ENCODE measurements around the gene NEUROG1.

The NEUROG1 gene

GRCh38 chr5:135553688-135554462 lies 18.1 kb upstream of the NEUROG1 start:
- Mint-ChIP-seq H3K4me3 (no peak overlapping the region), H3K9me3 (no peaks in the 10 kb centered on the region), H3K27ac (no peak overlapping the region), H3K4me1 (ENCODE audit: low read depth) (peaks cover 5% of the 10 kb centered on the region), H3K36me3 (ENCODE audit: low read depth) (no peaks in the 10 kb centered on the region), H3K27me3 (peaks cover 82% of the 10 kb centered on the region)
- intact Hi-C loops (cut with micrococcal nuclease): no loop called here

- Mint-ChIP-seq H3K4me1 (ENCODE audit: low read depth) (peaks cover 6% of the 10 kb centered on the region), H3K27me3 (peaks cover 86% of the 10 kb centered on the region), H3K9me3 (no peaks in the 10 kb centered on the region), H3K4me3 (no peak overlapping the region), H3K27ac (no peak overlapping the region), H3K36me3 (ENCODE audit: low read depth) (no peaks in the 10 kb centered on the region)
- intact Hi-C loops (cut with micrococcal nuclease): loop anchor here (1.0 kb wide), 1 partner anchor 86 kb away; no protein-coding TSS in a partner anchor
Observed at GRCh38 chr5:135551593-135552447, 16.1 kb upstream of the NEUROG1 start.

- peaks cover 14% of the 10 kb centered on the region for H3K4me1 Mint-ChIP-seq (ENCODE audit: low read depth)
- no peaks in the 10 kb centered on the region for H3K9me3 Mint-ChIP-seq
- H3K36me3 Mint-ChIP-seq (ENCODE audit: low read depth): peaks cover under 1% of the 10 kb centered on the region
- H3K27ac Mint-ChIP-seq: no peak overlapping the region
- H3K4me3 Mint-ChIP-seq: no peak overlapping the region
- intact Hi-C loops (cut with micrococcal nuclease): no loop called here
- peaks cover 93% of the 10 kb centered on the region for H3K27me3 Mint-ChIP-seq
Observed at GRCh38 chr5:135549413-135549812, 13.6 kb upstream of the NEUROG1 start.

- H3K27ac Mint-ChIP-seq: no peak overlapping the region
- peaks cover 27% of the 10 kb centered on the region for H3K4me1 Mint-ChIP-seq (ENCODE audit: low read depth)
- H3K9me3 Mint-ChIP-seq: no peaks in the 10 kb centered on the region
- peaks cover 5% of the 10 kb centered on the region for H3K36me3 Mint-ChIP-seq (ENCODE audit: low read depth)
- H3K27me3 Mint-ChIP-seq: peaks cover 96% of the 10 kb centered on the region
- no peak overlapping the region for H3K4me3 Mint-ChIP-seq
- intact Hi-C loops (cut with micrococcal nuclease): no loop called here
Observed at GRCh38 chr5:135547590-135548254, 12.0 kb upstream of the NEUROG1 start.

GRCh38 chr5:135546912-135547311 lies 11.1 kb upstream of the NEUROG1 start:
- Mint-ChIP-seq H3K9me3 (no peaks in the 10 kb centered on the region), H3K27ac (no peak overlapping the region), H3K27me3 (peaks cover 96% of the 10 kb centered on the region), H3K36me3 (ENCODE audit: low read depth) (peaks cover 5% of the 10 kb centered on the region), H3K4me1 (ENCODE audit: low read depth) (peaks cover 27% of the 10 kb centered on the region), H3K4me3 (no peak overlapping the region)
- intact Hi-C loops (cut with micrococcal nuclease): no loop called here

- H3K4me1 Mint-ChIP-seq (ENCODE audit: low read depth): peaks cover 31% of the 10 kb centered on the region
- H3K27ac Mint-ChIP-seq: no peak overlapping the region
- H3K27me3 Mint-ChIP-seq: peaks cover 100% of the 10 kb centered on the region
- intact Hi-C loops (cut with micrococcal nuclease): no loop called here
- H3K4me3 Mint-ChIP-seq: no peak overlapping the region
- H3K9me3 Mint-ChIP-seq: no peaks in the 10 kb centered on the region
- peaks cover 5% of the 10 kb centered on the region for H3K36me3 Mint-ChIP-seq (ENCODE audit: low read depth)
Observed at GRCh38 chr5:135546101-135546500, 10.3 kb upstream of the NEUROG1 start.

GRCh38 chr5:135545099-135545498 lies 9.3 kb upstream of the NEUROG1 start:
- Mint-ChIP-seq H3K27me3 (peaks cover 99% of the 10 kb centered on the region), H3K9me3 (no peaks in the 10 kb centered on the region)
- intact Hi-C loops (cut with micrococcal nuclease): no loop called here

GRCh38 chr5:135543485-135544304 lies 7.9 kb upstream of the NEUROG1 start:
- Mint-ChIP-seq H3K27ac (peak overlapping the region; percentile 71), H3K36me3 (ENCODE audit: low read depth) (peaks cover 5% of the 10 kb centered on the region), H3K9me3 (no peaks in the 10 kb centered on the region), H3K4me3 (peak overlapping the region; percentile 89), H3K4me1 (ENCODE audit: low read depth) (peaks cover 32% of the 10 kb centered on the region), H3K27me3 (peaks cover 99% of the 10 kb centered on the region)
- intact Hi-C loops (cut with micrococcal nuclease): no loop called here

More at GRCh38 chr5:135545099-135545498, 9.3 kb upstream of the NEUROG1 start:
- H3K27ac Mint-ChIP-seq: no peak overlapping the region
- H3K4me3 Mint-ChIP-seq: no peak overlapping the region
- peaks cover 5% of the 10 kb centered on the region for H3K36me3 Mint-ChIP-seq (ENCODE audit: low read depth)
- H3K4me1 Mint-ChIP-seq (ENCODE audit: low read depth): peaks cover 32% of the 10 kb centered on the region

GRCh38 chr5:135543001-135543484 lies 7.3 kb upstream of the NEUROG1 start:
- intact Hi-C loops (cut with micrococcal nuclease): no loop called here
- Mint-ChIP-seq H3K27ac (no peak overlapping the region), H3K4me1 (ENCODE audit: low read depth) (peaks cover 32% of the 10 kb centered on the region), H3K27me3 (peaks cover 99% of the 10 kb centered on the region), H3K4me3 (peak overlapping the region; percentile 89), H3K36me3 (ENCODE audit: low read depth) (peaks cover 5% of the 10 kb centered on the region), H3K9me3 (no peaks in the 10 kb centered on the region)

GRCh38 chr5:135541807-135542502 lies 6.2 kb upstream of the NEUROG1 start:
- intact Hi-C loops (cut with micrococcal nuclease): no loop called here
- H3K9me3 Mint-ChIP-seq: no peaks in the 10 kb centered on the region
- H3K36me3 Mint-ChIP-seq (ENCODE audit: low read depth): peaks cover 5% of the 10 kb centered on the region
- peaks cover 99% of the 10 kb centered on the region for H3K27me3 Mint-ChIP-seq
- H3K27ac Mint-ChIP-seq: no peak overlapping the region
- H3K4me1 Mint-ChIP-seq (ENCODE audit: low read depth): peaks cover 32% of the 10 kb centered on the region
- no peak overlapping the region for H3K4me3 Mint-ChIP-seq

- Mint-ChIP-seq H3K4me1 (ENCODE audit: low read depth) (peaks cover 40% of the 10 kb centered on the region), H3K27me3 (peaks cover 98% of the 10 kb centered on the region), H3K36me3 (ENCODE audit: low read depth) (peaks cover 5% of the 10 kb centered on the region), H3K4me3 (no peak overlapping the region), H3K27ac (no peak overlapping the region), H3K9me3 (no peaks in the 10 kb centered on the region)
- intact Hi-C loops (cut with micrococcal nuclease): loop anchor here (5.0 kb wide), 1 partner anchor 37 kb away; no protein-coding TSS in a partner anchor
Observed at GRCh38 chr5:135539430-135540005, 3.8 kb upstream of the NEUROG1 start.

GRCh38 chr5:135538261-135538660 lies 2.5 kb upstream of the NEUROG1 start:
- Mint-ChIP-seq H3K27me3 (peaks cover 97% of the 10 kb centered on the region), H3K4me3 (no peak overlapping the region), H3K4me1 (ENCODE audit: low read depth) (peaks cover 33% of the 10 kb centered on the region), H3K9me3 (no peaks in the 10 kb centered on the region), H3K36me3 (ENCODE audit: low read depth) (no peaks in the 10 kb centered on the region), H3K27ac (no peak overlapping the region)
- intact Hi-C loops (cut with micrococcal nuclease): loop anchor here (5.0 kb wide), 1 partner anchor 36 kb away; no protein-coding TSS in a partner anchor
